Thyroid gland (tissue), 4 donors: ENCODE data around the gene ITCH. TPM values are rescaled to one million over a fixed set of nuclear protein-coding genes. Genes with fewer than 3 reads are reported as not detected.

ENCODE experiments used
- DNase-seq, 2 donors: peaks; one replicate each; pipeline ENCODE4 v3.0.0-alpha.2; 2019
- H3K27ac ChIP-seq, 3 donors: fragments of 200-600 bp; sonication (generic); 1 replicate in 2 of 3; 2 replicates in 1 of 3; pipeline ENCODE4 v1.5.1; 2016 to 2019; ENCODE audit warnings: mild to moderate bottlenecking in 1 of 3, moderate library complexity in 1 of 3
- H3K27me3 ChIP-seq: fragments of 200-600 bp; sonication (generic); one replicate; pipeline ENCODE4 v1.5.1; 2019
- H3K36me3 ChIP-seq, 2 donors: fragments of 200-600 bp; sonication (generic); one replicate each; pipeline ENCODE4 v1.5.1; 2016 to 2019
- H3K4me1 ChIP-seq, 2 donors: fragments of 200-600 bp; sonication (generic); one replicate each; pipeline ENCODE4 v1.5.1; 2017 to 2019
- H3K4me3 ChIP-seq, 3 donors: fragments of 200-600 bp; sonication (generic); replicated peaks in 1 of 3; 1 replicate in 2 of 3; 2 replicates in 1 of 3; pipeline ENCODE4 v1.5.1; 2016; ENCODE audit warnings: mild to moderate bottlenecking in 1 of 3
- H3K9me3 ChIP-seq: fragments of 200-600 bp; sonication (generic); one replicate; pipeline ENCODE4 v1.5.1; 2017
- POLR2A ChIP-seq, 2 donors: fragments of 450-650 bp; IDR thresholded peaks; one replicate each; pipeline ENCODE4 v1.6.1; 2017; ENCODE audit warnings: antibody characterized with exemption in 2 of 2, mild to moderate bottlenecking in 2 of 2, moderate library complexity in 1 of 2
- WGBS, 2 donors: methylation state at CpG; one replicate each; pipeline ENCODE4 v1.1.5; 2017; 5-methylcytosine and 5-hydroxymethylcytosine counted together
- intact Hi-C: fragments of 100-400 bp; cut with DNase I; formaldehyde crosslinking; loops from one replicate; pipeline ENCODE4 v1.15.1; 2023
- total RNA-seq, 4 donors: library from RNA; depleted of rRNA; stranded (reverse); fragments of >200 nt; gene quantifications; one replicate each; pipeline ENCODE4 v1.2.3, GENCODE V29; 2016
- TF ChIP-seq, protein P1 (sequence below), 6 experiments: fragments of 200-600 bp in 3 of 6; fragments of 450-650 bp in 3 of 6; sonication (generic) in 3 of 6; IDR thresholded peaks; one replicate each; pipeline ENCODE4 v1.5.1; 2016 to 2019; ENCODE audit warnings: antibody characterized with exemption in 6 of 6, mild to moderate bottlenecking in 2 of 6, inconsistent platforms in 1 of 6, moderate library complexity in 1 of 6

The ITCH gene
- total RNA-seq, 4 donors from 2014 or later: 67.5 to 120 (median 75.5) TPM

DNA sequence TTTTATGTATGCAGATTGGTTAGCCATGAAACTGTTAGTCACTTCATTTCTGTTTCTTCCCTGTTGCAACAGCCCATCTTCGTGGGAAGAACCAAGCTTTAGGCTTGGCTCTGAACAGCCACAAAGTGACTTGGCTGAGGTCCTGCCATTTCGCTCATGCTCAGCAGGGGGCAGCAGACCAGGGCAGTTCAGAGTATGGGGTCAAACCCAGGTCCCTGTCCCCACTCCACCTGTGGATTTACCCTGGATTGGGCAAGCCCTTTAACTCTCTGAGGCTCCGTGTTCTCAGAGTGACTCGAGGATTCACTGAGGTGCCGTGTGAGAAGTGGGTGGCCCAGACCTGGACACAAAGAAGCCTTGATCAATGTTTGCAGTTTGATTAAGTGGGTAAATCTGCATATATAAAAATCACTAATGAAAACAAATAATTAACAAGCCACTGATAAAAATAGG, 175.6 kb downstream of the ITCH start:
- no peak overlapping the region for H3K4me3 ChIP-seq
- peaks cover 59 to 67% of the 10 kb centered on the region in 2 donors for H3K36me3 ChIP-seq
- no peaks in the 10 kb centered on the region for H3K4me1 ChIP-seq
- 52 to 60% methylated on average over 5 of the region's 5 CpGs for WGBS, 2 donors
- peak; percentile 40 to 47 for DNase-seq
- TF ChIP-seq, protein P1, sequence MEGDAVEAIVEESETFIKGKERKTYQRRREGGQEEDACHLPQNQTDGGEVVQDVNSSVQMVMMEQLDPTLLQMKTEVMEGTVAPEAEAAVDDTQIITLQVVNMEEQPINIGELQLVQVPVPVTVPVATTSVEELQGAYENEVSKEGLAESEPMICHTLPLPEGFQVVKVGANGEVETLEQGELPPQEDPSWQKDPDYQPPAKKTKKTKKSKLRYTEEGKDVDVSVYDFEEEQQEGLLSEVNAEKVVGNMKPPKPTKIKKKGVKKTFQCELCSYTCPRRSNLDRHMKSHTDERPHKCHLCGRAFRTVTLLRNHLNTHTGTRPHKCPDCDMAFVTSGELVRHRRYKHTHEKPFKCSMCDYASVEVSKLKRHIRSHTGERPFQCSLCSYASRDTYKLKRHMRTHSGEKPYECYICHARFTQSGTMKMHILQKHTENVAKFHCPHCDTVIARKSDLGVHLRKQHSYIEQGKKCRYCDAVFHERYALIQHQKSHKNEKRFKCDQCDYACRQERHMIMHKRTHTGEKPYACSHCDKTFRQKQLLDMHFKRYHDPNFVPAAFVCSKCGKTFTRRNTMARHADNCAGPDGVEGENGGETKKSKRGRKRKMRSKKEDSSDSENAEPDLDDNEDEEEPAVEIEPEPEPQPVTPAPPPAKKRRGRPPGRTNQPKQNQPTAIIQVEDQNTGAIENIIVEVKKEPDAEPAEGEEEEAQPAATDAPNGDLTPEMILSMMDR (IDR thresholded peaks at IDR 0.05): peak; percentile 26 to 78 (median 60)
- no peak for TF ChIP-seq POLR2A (IDR thresholded peaks at IDR 0.05)
- intact Hi-C loops: loop anchor here (10.0 kb wide), 1 partner anchor 224 kb away; no protein-coding TSS in a partner anchor
- H3K27ac ChIP-seq: no peak overlapping the region
- no peaks in the 10 kb centered on the region for H3K9me3 ChIP-seq
- no peaks in the 10 kb centered on the region for H3K27me3 ChIP-seq

DNA sequence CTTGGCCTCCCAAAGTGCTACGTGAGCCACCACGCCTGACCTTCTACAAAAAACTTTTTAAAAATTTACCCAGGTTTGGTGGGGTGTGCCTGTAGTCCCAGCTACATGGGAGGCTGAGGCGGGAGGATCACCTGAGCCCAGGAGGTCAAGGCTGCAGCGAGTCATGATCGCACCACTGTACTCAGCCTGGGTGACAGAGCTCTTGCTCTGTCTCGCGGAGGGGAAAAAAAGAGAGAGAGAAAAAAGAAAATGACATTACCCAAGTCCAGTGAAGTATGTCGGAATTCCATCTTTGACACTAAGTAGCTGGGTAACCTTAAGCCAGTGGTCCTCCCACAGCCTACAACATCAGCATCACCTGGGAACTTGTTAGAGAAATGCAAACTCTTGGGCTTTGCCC, 176.7 kb downstream of the ITCH start:
- Histone ChIP-seq H3K27me3 (no peaks in the 10 kb centered on the region), H3K9me3 (no peaks in the 10 kb centered on the region), H3K4me3 (no peak overlapping the region), H3K4me1 (no peaks in the 10 kb centered on the region), H3K36me3 (peaks cover 48 to 58% of the 10 kb centered on the region in 2 donors), H3K27ac (no peak overlapping the region)
- TF ChIP-seq, protein P1 (IDR thresholded peaks at IDR 0.05): no peak
- TF ChIP-seq POLR2A (IDR thresholded peaks at IDR 0.05): no peak
- intact Hi-C loops: loop anchor here (10.0 kb wide), 1 partner anchor 225 kb away; no protein-coding TSS in a partner anchor
- WGBS, 2 donors: 96 to 97% methylated on average over 8 of the region's 8 CpGs
- no peak for DNase-seq

- H3K27me3 ChIP-seq: no peaks in the 10 kb centered on the region
- DNase-seq: no peak
- no peaks in the 10 kb centered on the region for H3K4me1 ChIP-seq
- TF ChIP-seq, protein P1 (IDR thresholded peaks at IDR 0.05): no peak
- no peak for TF ChIP-seq POLR2A (IDR thresholded peaks at IDR 0.05)
- H3K27ac ChIP-seq: no peak overlapping the region
- peaks cover 39 to 48% of the 10 kb centered on the region in 2 donors for H3K36me3 ChIP-seq
- no peaks in the 10 kb centered on the region for H3K9me3 ChIP-seq
- no peak overlapping the region for H3K4me3 ChIP-seq
- 85 to 90% methylated on average over 15 of the region's 15 CpGs for WGBS, 2 donors
- intact Hi-C loops: no loop called here
These were observed 177.7 kb downstream of the ITCH start for GRCh38 chr20:34540596-34541263.

GRCh38 chr20:34541264-34541901, 178.3 kb downstream of the ITCH start:
- Histone ChIP-seq H3K36me3 (peaks cover 32 to 42% of the 10 kb centered on the region in 2 donors), H3K27me3 (no peaks in the 10 kb centered on the region), H3K27ac (no peak overlapping the region), H3K4me1 (no peaks in the 10 kb centered on the region), H3K9me3 (no peaks in the 10 kb centered on the region), H3K4me3 (no peak overlapping the region)
- 83 to 86% methylated on average over 12 to 13 of the region's 13 CpGs for WGBS, 2 donors
- intact Hi-C loops: no loop called here
- DNase-seq: no peak
- TF ChIP-seq POLR2A (IDR thresholded peaks at IDR 0.05): no peak
- TF ChIP-seq, protein P1 (IDR thresholded peaks at IDR 0.05): no peak

- DNase-seq: no peak
- 86 to 89% methylated on average over 16 of the region's 16 CpGs for WGBS, 2 donors
- intact Hi-C loops: no loop called here
- Histone ChIP-seq H3K4me1 (no peaks in the 10 kb centered on the region), H3K27me3 (no peaks in the 10 kb centered on the region), H3K36me3 (peaks cover 30 to 36% of the 10 kb centered on the region in 2 donors), H3K27ac (no peak overlapping the region), H3K4me3 (no peak overlapping the region), H3K9me3 (no peaks in the 10 kb centered on the region)
- TF ChIP-seq POLR2A (IDR thresholded peaks at IDR 0.05): no peak
- TF ChIP-seq, protein P1 (IDR thresholded peaks at IDR 0.05): no peak
These were observed 178.8 kb downstream of the ITCH start for GRCh38 chr20:34541917-34542316.
